T-helper 1 cell treated with Interleukin-12 subunit alpha and Interleukin-12 subunit beta and Interleukin-4 antibody, amounts not matched to agents 30 μg/mL and 1 μg/mL, for 36 hours (primary cell): ENCODE results near the gene ITGB3.

Experiments used
- H3K27ac Mint-ChIP-seq: one replicate; pipeline ENCODE4 v1.8.0; 2021; ENCODE audit warnings: mild to moderate bottlenecking, mixed read lengths
- H3K27me3 Mint-ChIP-seq: one replicate; pipeline ENCODE4 v1.8.0; 2021; ENCODE audit warnings: low read depth, mixed read lengths
- H3K36me3 Mint-ChIP-seq: one replicate; pipeline ENCODE4 v1.8.0; 2021; ENCODE audit warnings: low read depth, mixed read lengths
- H3K4me1 Mint-ChIP-seq: one replicate; pipeline ENCODE4 v1.8.0; 2021; ENCODE audit warnings: low read depth, mixed read lengths
- H3K4me3 Mint-ChIP-seq: one replicate; pipeline ENCODE4 v1.8.0; 2021; ENCODE audit warnings: mild to moderate bottlenecking, moderate library complexity, mixed read lengths
- H3K9me3 Mint-ChIP-seq: one replicate; pipeline ENCODE4 v1.8.0; 2021; ENCODE audit warnings: mixed read lengths

Gene ITGB3

DNA sequence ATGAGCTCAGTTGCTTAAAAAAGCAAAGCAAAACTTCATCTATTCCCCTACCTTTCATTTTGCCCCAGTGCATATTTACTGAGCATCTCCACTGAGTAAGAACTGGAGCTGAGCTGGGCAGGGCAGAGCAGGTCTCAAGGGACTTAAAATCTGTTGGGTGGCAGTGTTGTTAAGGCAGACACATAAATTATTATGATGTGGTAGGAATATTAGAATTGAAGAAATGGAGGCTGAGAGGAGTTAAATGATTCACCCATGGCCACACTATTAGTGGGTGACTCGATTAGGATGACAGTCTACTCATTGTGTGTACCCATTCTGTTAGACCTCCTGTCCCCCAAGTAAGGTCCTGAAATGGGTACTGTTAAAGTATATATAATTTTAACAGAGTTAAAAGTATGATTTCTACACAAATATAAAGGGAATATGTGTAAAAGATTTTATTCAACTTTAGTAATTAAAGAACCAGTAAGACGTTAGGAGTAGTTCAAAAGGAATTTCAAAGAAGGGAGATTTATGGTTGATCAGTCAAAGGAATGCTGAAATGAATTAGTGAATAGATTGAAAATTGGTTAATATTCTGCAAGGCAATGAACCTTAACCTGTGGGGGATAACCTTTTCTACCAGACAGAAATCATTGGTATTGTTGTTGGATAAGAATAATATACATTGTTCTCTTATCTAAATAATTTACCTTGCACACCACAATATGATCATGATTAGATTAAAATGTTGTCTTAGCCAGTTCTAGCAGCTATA, 17.5 kb downstream of the ITGB3 start:
- Mint-ChIP-seq H3K9me3 (peaks cover 6% of the 10 kb centered on the region), H3K4me1 (no peaks in the 10 kb centered on the region), H3K27me3 (peaks cover 31% of the 10 kb centered on the region), H3K4me3 (no peak overlapping the region), H3K27ac (no peak overlapping the region), H3K36me3 (no peaks in the 10 kb centered on the region)

DNA sequence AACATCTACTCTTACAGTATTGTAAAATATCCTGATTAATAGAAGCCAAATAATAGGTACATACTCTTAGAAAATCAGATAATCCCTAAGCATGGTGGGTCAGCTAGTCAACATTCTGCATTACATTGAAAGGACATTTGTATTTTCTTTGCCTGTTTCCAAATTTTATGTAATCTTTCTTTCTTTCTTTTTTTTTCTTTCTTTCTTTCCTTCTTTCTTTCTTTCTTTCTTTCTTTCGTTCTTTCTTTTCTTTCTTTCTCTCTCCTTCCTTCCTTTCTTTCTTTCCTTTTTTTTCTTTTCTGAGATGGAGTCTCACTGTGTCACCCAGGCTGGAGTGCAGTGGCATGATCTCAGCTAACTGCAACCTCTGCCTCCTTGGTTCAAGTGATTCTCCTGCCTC, 18.9 kb downstream of the ITGB3 start:
- peaks cover 6% of the 10 kb centered on the region for H3K9me3 Mint-ChIP-seq
- no peaks in the 10 kb centered on the region for H3K36me3 Mint-ChIP-seq
- H3K4me1 Mint-ChIP-seq, result no peaks in the 10 kb centered on the region
- no peak overlapping the region for H3K4me3 Mint-ChIP-seq
- H3K27ac Mint-ChIP-seq, result no peak overlapping the region
- H3K27me3 Mint-ChIP-seq, result peaks cover 31% of the 10 kb centered on the region

DNA sequence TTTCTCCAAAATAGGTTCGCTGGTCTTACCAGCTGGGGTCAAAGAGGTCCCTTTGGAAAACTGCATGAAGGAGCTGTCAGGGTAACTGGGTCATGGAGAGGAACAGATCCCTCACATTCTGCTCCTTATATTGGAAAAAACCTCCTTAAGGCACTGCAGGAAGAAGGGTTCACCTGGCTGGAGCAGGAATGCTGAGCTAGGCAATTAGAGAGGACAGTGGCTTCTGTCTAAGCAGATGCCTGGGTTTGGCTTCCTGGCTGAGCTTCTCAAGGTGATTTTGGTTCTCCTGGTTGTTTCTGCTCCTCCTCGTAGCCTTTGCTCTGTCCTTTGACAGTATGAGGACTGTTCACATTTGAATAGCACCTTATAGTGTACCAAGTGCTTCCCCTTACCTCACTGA, 19.6 kb downstream of the ITGB3 start:
- Mint-ChIP-seq H3K36me3 (no peaks in the 10 kb centered on the region), H3K27me3 (peaks cover 31% of the 10 kb centered on the region), H3K9me3 (peaks cover 6% of the 10 kb centered on the region), H3K4me3 (no peak overlapping the region), H3K27ac (no peak overlapping the region), H3K4me1 (no peaks in the 10 kb centered on the region)

DNA sequence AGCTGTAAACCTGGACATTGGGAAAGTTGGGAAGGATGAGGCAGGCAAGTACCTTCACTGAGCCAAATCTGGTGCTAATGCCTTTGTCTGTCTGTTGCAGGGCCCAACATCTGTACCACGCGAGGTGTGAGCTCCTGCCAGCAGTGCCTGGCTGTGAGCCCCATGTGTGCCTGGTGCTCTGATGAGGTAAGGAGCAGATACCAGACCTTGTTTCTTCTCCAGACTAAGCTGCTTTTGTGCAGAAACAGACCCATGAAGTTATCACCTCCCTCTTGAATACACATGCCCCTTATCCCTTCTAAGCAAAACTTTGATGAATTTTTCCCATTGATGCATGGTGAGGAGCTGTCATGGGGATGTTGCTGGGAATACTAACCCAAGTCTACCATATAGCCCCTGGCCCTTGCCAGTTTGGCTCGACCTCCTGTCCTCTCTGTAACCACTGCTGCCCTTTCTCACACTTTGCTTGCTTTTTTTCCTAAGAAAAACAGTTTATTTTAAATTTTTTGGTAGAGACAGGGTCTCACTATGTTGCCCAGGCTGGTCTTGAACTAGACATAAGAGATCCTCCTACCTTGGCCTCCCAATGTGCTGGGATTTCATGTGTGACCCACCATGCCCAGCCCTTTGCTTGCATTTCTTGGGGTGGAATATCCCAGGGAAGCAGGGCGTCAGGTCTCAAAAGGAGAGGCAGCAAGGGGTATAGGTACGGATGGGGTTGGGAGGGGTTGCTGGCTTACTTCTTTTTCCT, 20.9 kb downstream of the ITGB3 start:
- H3K27me3 Mint-ChIP-seq, result peaks cover 31% of the 10 kb centered on the region
- peaks cover 5% of the 10 kb centered on the region for H3K4me1 Mint-ChIP-seq
- H3K36me3 Mint-ChIP-seq, result no peaks in the 10 kb centered on the region
- H3K4me3 Mint-ChIP-seq, result no peak overlapping the region
- no peak overlapping the region for H3K27ac Mint-ChIP-seq
- peaks cover 2% of the 10 kb centered on the region for H3K9me3 Mint-ChIP-seq

DNA sequence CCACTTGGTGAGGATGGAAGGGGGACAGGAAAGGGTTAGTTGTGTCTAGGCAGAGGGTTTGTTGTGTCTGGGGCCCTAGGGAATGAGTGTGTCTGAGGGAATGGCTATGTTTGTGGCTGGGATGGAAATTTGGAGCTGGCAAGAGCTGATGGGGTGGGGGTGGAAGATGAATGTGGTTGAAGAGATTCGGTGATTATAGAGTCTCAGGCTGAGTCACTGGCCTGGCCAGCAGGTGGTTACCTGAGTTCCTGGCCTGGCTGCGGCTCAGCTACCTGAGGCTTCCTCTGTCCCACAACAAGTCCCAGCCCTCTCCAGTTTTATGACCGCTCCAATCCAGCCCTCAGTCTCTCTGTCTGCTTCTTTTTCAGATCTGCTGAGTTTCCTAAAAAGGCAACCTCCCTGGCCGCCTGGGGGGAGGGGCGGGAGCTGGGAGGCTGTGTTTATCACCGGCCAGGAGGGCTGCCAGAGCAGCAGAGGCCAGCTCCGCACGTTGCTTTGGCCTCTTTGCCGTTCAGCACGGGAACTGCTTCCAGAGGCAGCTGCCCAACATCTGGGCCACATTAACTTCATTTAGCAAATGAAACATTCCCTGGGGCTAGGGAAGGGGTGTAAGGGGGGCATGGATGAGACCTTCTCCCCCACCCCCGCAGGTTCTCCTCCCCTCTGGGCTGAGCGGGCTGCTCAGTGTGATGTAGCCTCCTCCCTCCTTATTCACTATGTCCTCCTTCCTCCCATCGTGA, 21.8 kb downstream of the ITGB3 start:
- Mint-ChIP-seq H3K9me3 (no peaks in the 10 kb centered on the region), H3K36me3 (no peaks in the 10 kb centered on the region), H3K27me3 (peaks cover 26% of the 10 kb centered on the region), H3K27ac (no peak overlapping the region), H3K4me3 (no peak overlapping the region), H3K4me1 (peaks cover 5% of the 10 kb centered on the region)

DNA sequence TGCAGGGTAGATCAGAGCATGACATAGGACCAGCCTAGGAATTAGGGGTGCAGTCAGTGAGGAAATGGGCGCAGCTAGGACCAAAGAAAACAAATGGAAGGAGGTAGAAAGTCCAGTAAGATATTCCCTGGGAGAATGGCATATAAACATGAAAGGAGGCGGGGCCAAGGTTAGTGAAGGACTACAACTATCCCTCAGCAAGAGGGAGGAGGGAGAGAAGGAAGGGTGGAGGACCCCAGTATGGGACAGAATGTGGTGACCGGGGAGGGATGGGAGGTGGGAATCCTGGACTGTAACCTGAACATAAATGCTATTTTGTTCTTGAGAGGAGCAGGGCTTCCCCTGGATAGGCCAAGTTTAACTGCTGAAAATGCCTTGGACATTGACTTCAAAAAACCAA, 22.8 kb downstream of the ITGB3 start:
- Mint-ChIP-seq H3K4me3 (no peak overlapping the region), H3K27ac (no peak overlapping the region), H3K4me1 (peaks cover 5% of the 10 kb centered on the region), H3K36me3 (no peaks in the 10 kb centered on the region), H3K27me3 (peaks cover 19% of the 10 kb centered on the region), H3K9me3 (no peaks in the 10 kb centered on the region)

DNA sequence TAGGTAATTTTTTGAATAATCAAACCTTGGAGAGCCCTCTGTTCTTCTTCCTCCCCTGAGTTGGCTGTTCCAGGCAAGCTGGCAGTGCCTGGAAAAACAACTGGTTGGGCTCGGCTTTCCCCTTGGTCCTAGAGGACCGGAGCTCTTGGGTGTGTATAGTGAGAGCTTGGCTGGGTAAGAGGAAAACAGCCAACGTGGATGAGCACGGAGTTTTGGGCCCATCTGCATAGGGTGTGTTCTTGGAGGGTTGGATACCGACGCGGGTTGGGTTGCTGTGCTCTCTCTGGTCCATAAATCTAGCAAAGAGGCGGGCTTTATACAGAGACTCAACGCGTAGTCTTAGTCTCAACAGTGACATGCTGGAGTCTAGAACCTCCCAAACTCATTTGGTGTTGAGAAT, 23.2 kb downstream of the ITGB3 start:
- Mint-ChIP-seq H3K4me3 (no peak overlapping the region), H3K36me3 (no peaks in the 10 kb centered on the region), H3K4me1 (peaks cover 5% of the 10 kb centered on the region)

DNA sequence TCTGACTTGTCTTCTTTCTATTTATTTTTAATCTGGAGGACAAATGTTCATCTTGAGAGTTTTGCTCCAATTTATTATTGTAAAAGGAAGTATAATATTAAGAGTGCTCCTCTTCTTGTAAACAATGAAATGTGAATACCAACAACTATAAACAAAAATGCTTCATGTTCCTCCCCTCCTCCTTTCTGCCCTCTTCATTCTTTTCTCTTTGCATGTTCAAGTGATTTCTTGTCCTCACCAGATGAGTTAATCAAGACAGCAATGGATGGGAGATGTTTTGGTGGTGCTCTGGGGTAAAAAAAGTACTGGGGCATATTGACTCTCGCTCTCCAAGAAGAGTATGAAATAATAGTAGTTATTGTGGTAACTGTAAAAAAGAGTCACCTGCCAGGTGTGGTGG, 24.3 kb downstream of the ITGB3 start:
- H3K36me3 Mint-ChIP-seq, result no peaks in the 10 kb centered on the region
- no peaks in the 10 kb centered on the region for H3K9me3 Mint-ChIP-seq
- H3K27me3 Mint-ChIP-seq, result peaks cover 19% of the 10 kb centered on the region
- no peak overlapping the region for H3K4me3 Mint-ChIP-seq
- peaks cover 5% of the 10 kb centered on the region for H3K4me1 Mint-ChIP-seq
- no peak overlapping the region for H3K27ac Mint-ChIP-seq

More for the DNA sequence above, 23.2 kb downstream of the ITGB3 start:
- Mint-ChIP-seq H3K27ac (no peak overlapping the region), H3K27me3 (peaks cover 19% of the 10 kb centered on the region), H3K9me3 (no peaks in the 10 kb centered on the region)

DNA sequence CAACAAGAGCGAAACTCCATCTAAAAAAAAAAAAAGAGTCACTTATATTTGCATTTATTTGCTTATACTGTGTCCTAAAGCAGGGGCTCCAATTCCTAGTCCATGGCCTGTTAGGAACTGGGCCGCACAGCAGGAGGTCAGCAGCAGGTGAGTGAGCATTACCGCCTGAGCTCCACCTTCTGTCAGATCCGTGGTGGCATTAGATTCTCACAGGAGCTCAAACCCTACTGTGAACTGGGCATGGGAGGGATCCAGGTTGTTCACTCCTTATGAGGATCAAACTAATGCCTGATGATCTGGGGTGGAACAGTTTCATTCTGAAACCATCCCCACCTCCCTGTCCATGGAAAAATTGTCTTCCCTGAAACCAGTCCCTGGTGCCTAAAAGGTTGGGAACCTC, 24.9 kb downstream of the ITGB3 start:
- no peak overlapping the region for H3K4me3 Mint-ChIP-seq
- H3K27me3 Mint-ChIP-seq, result peaks cover 19% of the 10 kb centered on the region
- no peaks in the 10 kb centered on the region for H3K36me3 Mint-ChIP-seq
- no peaks in the 10 kb centered on the region for H3K9me3 Mint-ChIP-seq
- H3K27ac Mint-ChIP-seq, result no peak overlapping the region
- H3K4me1 Mint-ChIP-seq, result peaks cover 5% of the 10 kb centered on the region

DNA sequence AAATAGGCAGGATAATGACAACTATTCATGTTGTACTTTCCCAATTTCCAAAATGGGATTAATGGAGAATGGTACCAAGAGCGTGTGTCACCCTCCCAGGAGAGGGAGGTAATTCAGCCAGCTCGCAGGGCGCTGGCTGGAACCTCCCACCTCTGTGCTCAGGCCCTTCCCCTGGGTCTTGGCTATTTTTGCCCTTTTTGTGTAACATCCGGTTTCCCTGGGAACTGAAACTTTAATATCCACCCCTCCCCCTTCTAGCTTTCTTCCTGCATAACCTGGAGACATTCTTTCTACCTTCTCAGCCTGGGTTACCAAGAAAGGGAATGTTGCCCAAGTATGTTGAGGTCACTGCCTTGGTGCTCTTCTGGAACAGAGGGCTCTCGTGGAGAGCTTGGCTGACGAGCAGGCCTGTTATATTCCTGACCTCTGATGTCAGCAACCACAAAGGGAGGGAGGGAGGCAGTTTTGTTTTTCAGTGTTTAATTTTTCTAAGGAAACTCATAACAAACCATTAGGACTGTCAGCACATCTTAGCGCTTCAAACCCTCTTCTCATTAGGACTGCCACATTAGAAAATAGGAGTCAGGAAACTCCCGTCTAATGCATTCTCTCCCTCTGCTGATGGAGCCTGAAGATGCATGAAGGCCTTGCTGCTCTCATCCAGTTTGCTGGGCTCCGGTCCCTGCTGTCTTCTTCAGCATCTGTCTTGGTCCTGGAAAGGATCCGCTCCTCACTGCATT, 25.6 kb downstream of the ITGB3 start:
- Mint-ChIP-seq H3K4me1 (peaks cover 5% of the 10 kb centered on the region), H3K9me3 (no peaks in the 10 kb centered on the region), H3K27me3 (peaks cover 16% of the 10 kb centered on the region), H3K27ac (no peak overlapping the region), H3K36me3 (no peaks in the 10 kb centered on the region), H3K4me3 (no peak overlapping the region)

DNA sequence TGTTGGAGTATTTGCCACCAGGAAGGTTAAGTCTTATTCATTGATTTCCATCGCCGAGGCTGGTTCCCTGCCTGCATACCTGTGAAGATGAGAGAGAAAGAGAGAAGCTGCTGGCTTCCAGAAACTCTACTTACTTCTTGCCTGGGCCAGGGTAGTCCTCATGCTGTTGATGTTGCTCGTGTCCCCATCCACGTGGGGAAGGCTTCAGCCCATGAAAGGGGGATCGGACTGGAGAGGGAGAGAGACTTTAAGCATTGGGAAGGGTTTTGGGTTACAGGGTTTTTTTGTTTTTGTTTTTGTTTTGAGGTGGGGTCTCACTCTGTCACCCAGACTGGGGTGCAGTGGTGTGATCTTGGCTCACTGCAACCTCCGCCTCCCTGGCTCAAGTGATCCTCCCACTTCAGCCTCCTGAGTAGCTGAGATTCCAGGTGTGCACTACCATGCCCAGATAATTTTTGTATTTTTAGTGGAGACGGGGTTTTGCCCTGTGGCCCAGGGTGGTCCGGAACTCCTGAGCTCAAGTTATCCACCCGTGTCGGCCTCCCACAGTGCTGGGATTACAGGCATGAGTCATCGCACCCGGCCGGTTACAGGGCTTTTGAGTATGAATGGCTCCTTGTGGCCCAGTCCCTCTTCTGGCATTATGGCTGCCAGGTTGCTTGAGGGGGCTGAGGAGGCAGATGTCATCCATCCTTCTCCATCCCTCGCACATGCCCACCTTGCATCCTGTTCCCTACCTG, 26.6 kb downstream of the ITGB3 start:
- H3K27ac Mint-ChIP-seq, result no peak overlapping the region
- no peaks in the 10 kb centered on the region for H3K9me3 Mint-ChIP-seq

DNA sequence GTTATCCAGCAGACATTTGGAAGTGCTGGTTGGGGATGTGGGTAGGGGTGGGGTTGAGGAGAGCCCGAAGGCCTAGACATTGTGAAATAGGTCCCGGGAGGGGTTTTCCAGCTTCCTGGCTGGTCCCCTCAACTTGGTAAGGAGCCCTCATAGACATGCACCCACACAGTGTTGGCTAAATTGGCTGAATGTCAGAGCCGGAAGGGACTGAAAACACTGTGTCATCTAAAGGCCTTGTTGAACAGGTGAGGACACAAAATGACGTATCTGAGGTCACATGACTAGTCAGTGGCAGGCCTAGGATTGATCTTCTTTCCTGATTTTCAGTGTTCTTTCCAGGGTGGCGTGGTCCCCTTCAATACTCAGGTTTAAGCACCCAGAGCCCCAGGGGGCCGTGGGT, 27.6 kb downstream of the ITGB3 start:
- Mint-ChIP-seq H3K4me3 (no peak overlapping the region), H3K9me3 (no peaks in the 10 kb centered on the region), H3K27me3 (peaks cover 3% of the 10 kb centered on the region), H3K27ac (no peak overlapping the region), H3K36me3 (no peaks in the 10 kb centered on the region), H3K4me1 (peaks cover 7% of the 10 kb centered on the region)

More for the DNA sequence above, 26.6 kb downstream of the ITGB3 start:
- Mint-ChIP-seq H3K36me3 (no peaks in the 10 kb centered on the region), H3K27me3 (peaks cover 7% of the 10 kb centered on the region), H3K4me1 (peaks cover 5% of the 10 kb centered on the region), H3K4me3 (no peak overlapping the region)

DNA sequence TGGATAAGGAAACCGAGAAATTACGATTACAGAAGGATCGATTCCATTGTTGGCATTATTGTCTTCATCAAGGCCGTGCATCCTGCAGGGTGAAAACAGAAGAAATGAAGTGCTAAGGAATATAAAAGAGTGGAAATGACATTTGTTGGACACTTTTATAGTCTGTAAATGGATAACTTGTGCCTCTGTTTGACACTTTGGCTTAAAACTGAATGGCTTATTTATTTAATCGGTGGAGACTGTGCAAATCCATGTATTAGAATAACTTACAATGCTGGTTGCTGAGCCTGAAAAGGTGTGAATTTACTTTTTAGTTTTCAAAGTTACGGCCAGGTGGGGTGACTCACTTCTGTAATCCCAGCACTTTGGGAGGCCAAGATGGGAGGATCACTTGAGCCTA, 31.4 kb downstream of the ITGB3 start:
- H3K36me3 Mint-ChIP-seq, result no peaks in the 10 kb centered on the region
- H3K27ac Mint-ChIP-seq, result no peak overlapping the region
- no peaks in the 10 kb centered on the region for H3K9me3 Mint-ChIP-seq
- H3K27me3 Mint-ChIP-seq, result peaks cover 3% of the 10 kb centered on the region
- H3K4me1 Mint-ChIP-seq, result peaks cover 6% of the 10 kb centered on the region
- no peak overlapping the region for H3K4me3 Mint-ChIP-seq
